HG02870 (cell line): ENCODE results near the gene KLK6.
"Not testable (repeated sequence)": the region's sequence is repeated elsewhere in the genome, so short reads cannot be mapped to it uniquely, and the experiment has no call there.

Experiments used
- ATAC-seq: cut with Tn5 transposase; IDR thresholded peaks from one replicate; pipeline ENCODE4 v1.9.1; 2021; ENCODE audit warnings: mild to moderate bottlenecking, moderate library complexity; ENCODE audit not compliant: unreplicated experiment

KLK6 gene

DNA sequence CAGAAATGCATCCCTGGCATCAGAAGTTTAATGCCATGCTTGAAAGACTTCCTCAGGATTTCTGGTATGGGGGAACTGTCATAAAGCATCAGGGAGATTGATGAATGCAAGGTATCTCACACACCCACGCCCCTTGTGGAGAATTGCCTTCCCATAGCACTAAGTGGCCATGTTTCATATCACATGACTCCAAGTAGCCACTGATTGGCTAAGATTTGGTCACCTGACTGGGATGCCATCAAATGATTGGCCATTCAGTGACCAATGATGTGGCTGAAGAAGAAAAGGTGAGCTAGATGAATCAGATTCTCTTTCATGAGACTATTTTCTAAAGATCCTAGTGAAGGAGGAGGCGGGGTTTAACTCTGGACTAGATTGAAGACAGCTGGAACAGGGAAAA lies 24.7 kb upstream of the KLK6 start:
- ATAC-seq: no peak

GRCh38 chr19:50992666-50993035 lies 23.3 kb upstream of the KLK6 start:
- no peak for ATAC-seq

DNA sequence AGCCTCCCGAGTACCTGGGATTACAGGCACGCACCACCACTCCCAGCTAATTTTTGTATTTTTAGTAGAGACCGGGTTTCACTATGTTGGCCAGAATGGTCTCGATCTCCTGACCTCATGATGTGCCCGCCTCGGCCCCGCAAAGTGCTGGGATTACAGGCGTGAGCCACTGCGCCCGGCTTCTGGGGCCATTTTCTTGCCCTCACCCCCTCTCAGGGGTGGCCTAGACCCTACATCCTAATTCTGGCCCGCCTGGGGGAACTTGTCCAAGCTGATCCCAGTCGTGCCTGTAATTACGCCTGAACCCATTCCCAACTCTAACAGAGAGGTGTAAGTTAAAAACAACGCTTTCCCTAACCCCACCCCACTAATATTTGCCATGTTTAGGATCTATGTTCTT lies 15.0 kb upstream of the KLK6 start:
- ATAC-seq: not testable (repeated sequence)

GRCh38 chr19:50983625-50984292 lies 14.4 kb upstream of the KLK6 start, which contains the start of gene KLK7:
TSS of gene KLK7 (minus strand) at chr19:50983917. CDS start at chr19:50982399, 1,518 bp downstream.
- ATAC-seq: no peak

- ATAC-seq: no peak
These were observed 12.8 kb upstream of the KLK6 start for GRCh38 chr19:50982186-50982585.

DNA sequence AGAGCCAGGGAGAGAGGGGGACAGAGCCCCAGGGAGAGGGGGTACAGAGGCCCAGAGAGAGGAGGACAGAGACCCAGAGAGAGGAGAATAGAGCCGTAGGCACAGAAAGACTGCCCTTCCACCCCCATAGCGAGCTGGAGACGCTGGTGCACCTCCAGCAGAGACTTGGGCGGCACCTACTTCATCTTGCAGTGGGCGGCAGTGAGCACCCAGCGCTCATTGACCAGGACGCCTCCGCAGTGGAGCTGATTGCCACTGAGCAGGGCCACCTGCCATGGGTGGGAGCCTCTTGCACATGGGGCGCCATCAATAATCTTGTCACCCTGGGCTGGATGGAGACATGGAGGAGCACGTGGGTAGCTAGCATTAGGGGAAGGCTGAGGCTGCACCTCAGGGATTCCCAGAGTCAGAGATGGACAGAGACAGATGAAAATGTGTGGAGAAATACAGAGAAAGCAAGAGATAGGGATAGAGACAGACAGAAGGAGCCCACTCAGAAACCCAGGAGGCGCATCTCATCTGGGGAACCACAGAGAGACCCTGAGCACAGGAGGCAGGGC lies 12.3 kb upstream of the KLK6 start:
- ATAC-seq: no peak

- ATAC-seq: no peak
These were observed 10.8 kb upstream of the KLK6 start for GRCh38 chr19:50980208-50980607.

DNA sequence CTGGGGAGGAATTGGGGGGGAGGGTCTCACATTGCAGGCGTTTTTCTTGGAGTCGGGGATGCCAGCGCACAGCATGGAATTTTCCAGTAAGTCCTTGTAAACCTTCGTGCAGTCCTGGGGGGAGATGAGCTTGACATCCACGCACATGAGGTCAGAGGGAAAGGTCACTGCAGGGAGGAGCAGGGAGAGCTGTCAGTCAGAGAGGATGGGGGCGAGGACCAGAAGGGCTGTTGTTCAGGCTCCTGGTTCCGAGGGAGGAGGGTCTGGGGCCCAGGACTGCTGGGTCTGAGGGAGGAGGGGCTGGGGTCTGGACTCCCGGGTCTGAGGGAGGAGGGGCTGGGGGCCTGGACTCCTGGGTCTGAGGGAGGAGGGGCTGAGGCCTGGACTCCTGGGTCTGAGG lies 10.4 kb upstream of the KLK6 start:
- ATAC-seq: no peak

GRCh38 chr19:50978772-50979390 lies 9.5 kb upstream of the KLK6 start:
- no peak for ATAC-seq

- no peak for ATAC-seq
These were observed 8.2 kb upstream of the KLK6 start for GRCh38 chr19:50977626-50978025.

DNA sequence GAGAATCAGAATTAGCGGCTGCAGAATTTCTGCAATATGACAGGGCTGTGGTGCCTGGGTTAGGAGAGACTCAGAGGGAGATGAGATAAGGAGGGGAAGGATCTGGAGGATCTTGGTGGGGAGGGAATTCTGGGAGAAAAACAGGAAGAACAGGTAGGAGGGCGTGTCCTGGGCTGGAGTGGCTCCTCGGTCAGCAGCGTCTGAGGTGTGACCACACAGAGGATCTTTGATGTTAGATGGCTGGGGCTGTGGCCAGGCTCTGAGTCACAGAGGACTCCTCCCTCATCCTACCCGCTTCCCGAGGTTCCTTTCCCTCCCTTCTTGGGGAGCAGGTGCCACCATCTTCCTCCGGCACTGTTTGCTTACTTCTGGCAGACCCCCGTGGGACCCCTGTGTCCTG lies 6.4 kb upstream of the KLK6 start:
- no peak for ATAC-seq

GRCh38 chr19:50974702-50975556 lies 5.5 kb upstream of the KLK6 start:
- ATAC-seq: no peak

- no peak for ATAC-seq
These were observed 3.5 kb upstream of the KLK6 start for GRCh38 chr19:50972795-50973376.

- ATAC-seq: not testable (repeated sequence)
These were observed 419 bp upstream of the KLK6 start for GRCh38 chr19:50969810-50970209.

- no peak for ATAC-seq
These were observed 527 bp downstream of the KLK6 start for GRCh38 chr19:50968716-50969412.

GRCh38 chr19:50967929-50968715 lies 1.3 kb downstream of the KLK6 start:
- ATAC-seq: no peak

DNA sequence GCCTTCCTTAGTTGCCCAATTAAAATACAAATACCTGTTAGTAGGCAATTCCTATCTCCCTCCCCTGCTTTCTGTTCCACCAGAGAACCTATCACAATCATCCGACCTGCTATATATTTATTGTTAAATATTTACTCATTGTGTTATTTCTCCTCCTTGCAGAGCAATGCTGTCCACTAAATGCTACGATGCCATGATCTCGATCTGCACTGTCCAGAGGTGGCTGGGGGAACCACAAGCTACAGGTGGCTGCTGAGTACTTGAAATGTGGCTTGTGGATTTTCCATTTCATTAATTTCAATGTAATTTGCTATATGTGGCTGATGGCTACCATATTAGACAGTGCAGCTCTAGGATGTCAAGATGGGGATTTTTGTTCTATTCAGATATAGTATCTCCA lies 5.1 kb downstream of the KLK6 start:
- no peak for ATAC-seq

GRCh38 chr19:50963381-50963780 lies 6.0 kb downstream of the KLK6 start:
- ATAC-seq: no peak

GRCh38 chr19:50962245-50962644 lies 7.1 kb downstream of the KLK6 start:
- ATAC-seq: no peak
